AML-193 (cell line): ENCODE data around the gene ZNRF1.

Experiments
- DNase-seq, 2 experiments: peaks; one replicate each; lab custom pipeline; 2025; lab: John Stamatoyannopoulos, UW

The ZNRF1 gene

GRCh38 chr16:75060723-75061122 lies 61.9 kb downstream of the ZNRF1 start:
- DNase-seq = peak; percentile 40 to 44

GRCh38 chr16:75061669-75062068 lies 62.8 kb downstream of the ZNRF1 start:
- DNase-seq = no peak

GRCh38 chr16:75062135-75062975 lies 63.5 kb downstream of the ZNRF1 start:
- no peak for DNase-seq

- DNase-seq = no peak
These were observed 64.1 kb downstream of the ZNRF1 start for GRCh38 chr16:75062976-75063346.

GRCh38 chr16:75063549-75064088 lies 64.8 kb downstream of the ZNRF1 start:
- DNase-seq = no peak

- peak; percentile 85 to 92 for DNase-seq
These were observed 65.8 kb downstream of the ZNRF1 start for GRCh38 chr16:75064403-75065148.

GRCh38 chr16:75065149-75065505 lies 66.3 kb downstream of the ZNRF1 start:
- DNase-seq = no peak

- no peak for DNase-seq
These were observed 66.8 kb downstream of the ZNRF1 start for GRCh38 chr16:75065521-75066149.

- DNase-seq = no peak
These were observed 68.1 kb downstream of the ZNRF1 start for GRCh38 chr16:75066861-75067447.

GRCh38 chr16:75068085-75069031 lies 69.5 kb downstream of the ZNRF1 start:
- DNase-seq = no peak

- no peak for DNase-seq
These were observed 71.4 kb downstream of the ZNRF1 start for GRCh38 chr16:75070012-75070841.

GRCh38 chr16:75071621-75072020 lies 72.8 kb downstream of the ZNRF1 start:
- no peak for DNase-seq

- DNase-seq = no peak
These were observed 73.6 kb downstream of the ZNRF1 start for GRCh38 chr16:75072239-75072947.

GRCh38 chr16:75073545-75074303 lies 74.9 kb downstream of the ZNRF1 start:
- DNase-seq = no peak

- no peak for DNase-seq
These were observed 75.5 kb downstream of the ZNRF1 start for GRCh38 chr16:75074304-75074793.

- DNase-seq = peak; percentile 94 to 96
These were observed 76.3 kb downstream of the ZNRF1 start for GRCh38 chr16:75074920-75075687.

GRCh38 chr16:75075688-75076268 lies 77.0 kb downstream of the ZNRF1 start:
- DNase-seq = no peak
